ENCODE results near the gene DRAM1. TPM values are rescaled to one million over a fixed set of nuclear protein-coding genes. Genes with fewer than 3 reads are reported as not detected.

DRAM1 gene
- total and polyA plus RNA-seq, 10 of the 15 experiments (the other 5 are each of a cell fraction or from before 2014, with no cell fraction given), result 22.4 to 91.5 (median 41.4) TPM

- TF ChIP-seq NR2C1 (IDR thresholded peaks at IDR 0.05) (no peak), EGR1 (IDR thresholded peaks at IDR 0.05; ENCODE audit: borderline replicate concordance in 1 of 2, low read depth in 2 of 2, low read length in 2 of 2) (peak in 1 of 2 experiments; percentile 77; a peak in 1 of 3 replicates), YY1 (IDR thresholded peaks at IDR 0.05; ENCODE audit: low read depth, low read length) (peak; percentile 82), ZNF622 (IDR thresholded peaks at IDR 0.05) (no peak), BHLHE40 (IDR thresholded peaks at IDR 0.05; ENCODE audit: borderline replicate concordance in 1 of 2, low read depth in 2 of 2, low read length in 1 of 2) (peak; percentile 50 to 72), POLR2A (IDR thresholded peaks at IDR 0.05; ENCODE audit: low read depth, low read length) (peak; percentile 84), SIN3A (IDR thresholded peaks at IDR 0.05; ENCODE audit: low read depth, low read length) (peak; percentile 18; the same call in 1 of the 2 replicates), HDAC2 (IDR thresholded peaks at IDR 0.05) (no peak), PBX3 (IDR thresholded peaks at IDR 0.05; ENCODE audit: insufficient replicate concordance, low read depth, low read length) (no peak), STAT1 (conservative IDR thresholded peaks at IDR 0.05) (no peak), ELK1 (IDR thresholded peaks at IDR 0.05; ENCODE audit: low read depth, low read length) (0 out of 2 replicates have a peak, but pooled peaks have one; percentile 31), ZNF207 (IDR thresholded peaks at IDR 0.05; ENCODE audit: borderline replicate concordance) (0 out of 2 replicates have a peak, but pooled peaks have one; percentile 20), NKRF (conservative IDR thresholded peaks at IDR 0.05) (peak; percentile 84), NRF1 (conservative IDR thresholded peaks at IDR 0.05; ENCODE audit: low read depth, low read length) (peak; percentile 93), RB1 (IDR thresholded peaks at IDR 0.05; ENCODE audit: borderline replicate concordance) (0 out of 2 replicates have a peak, but pooled peaks have one; percentile 13), IKZF1 (conservative IDR thresholded peaks at IDR 0.05) (peak; percentile 68), EP300 (IDR thresholded peaks at IDR 0.05; ENCODE audit: borderline replicate concordance in 1 of 2, control insufficient read depth in 1 of 2, low read depth in 2 of 2, low read length in 2 of 2) (0 out of 4 replicates have a peak, but pooled peaks of 1 of the 2 experiments have one; percentile 22), ASH2L (IDR thresholded peaks at IDR 0.05; ENCODE audit: borderline replicate concordance, low read depth) (no peak), BACH1 (IDR thresholded peaks at IDR 0.05; ENCODE audit: borderline replicate concordance) (peak; percentile 81; the same call in 1 of the 2 replicates), RBBP5 (conservative IDR thresholded peaks at IDR 0.05) (no peak), SMC3 (IDR thresholded peaks at IDR 0.05; ENCODE audit: borderline replicate concordance, low read length) (peak; percentile 65), LARP7 (IDR thresholded peaks at IDR 0.05) (peak; percentile 90), NR2F1 (conservative IDR thresholded peaks at IDR 0.05) (peak; percentile 62)
Measured at GRCh38 chr12:101830367-101831325, 46.7 kb upstream of the DRAM1 start, which contains the start of gene GNPTAB (continued).
